PC-9 (cell line): ENCODE measurements around the gene IQCM. TPM values are rescaled to one million over a fixed set of nuclear protein-coding genes. Genes with fewer than 3 reads are reported as not detected.

Source experiments
- BruUV-seq: library from RNA; stranded (reverse); fragments of 400-500 nt; replicated peaks from 2 replicates; lab custom pipeline; 2021; lab: Mats Ljungman, UMichigan
- CTCF ChIA-PET: fragments of 300-600 bp; sonication (Branson Sonifier 250); formaldehyde crosslinking; loops from one replicate; lab custom pipeline; 2022; ENCODE audit warnings: antibody characterized with exemption; lab: Charles Lee
- POLR2A ChIA-PET: fragments of 300-600 bp; sonication (Branson Sonifier 250); formaldehyde crosslinking; loops from one replicate; lab custom pipeline; 2022; ENCODE audit warnings: antibody characterized with exemption; ENCODE audit not compliant: unreplicated experiment; lab: Charles Lee
- DNase-seq, 2 experiments: peaks; one replicate each; pipeline versions ENCODE4 v3.0.0 to v3.0.0-alpha.2; 2015 to 2022; ENCODE audit warnings: mixed read lengths in 1 of 2
- H2AFZ ChIP-seq: fragments of 200-600 bp; sonication (generic); 2 replicates; pipeline ENCODE4 v1.8.1; 2017; ENCODE audit warnings: antibody characterized with exemption
- H3F3A ChIP-seq: fragments of 200-600 bp; sonication (generic); 2 replicates; pipeline ENCODE4 v1.8.1; 2017; ENCODE audit warnings: antibody characterized with exemption, mild to moderate bottlenecking, low read depth; ENCODE audit not compliant: insufficient read depth
- H3K27ac ChIP-seq: fragments of 200-600 bp; sonication (generic); 2 replicates; pipeline ENCODE4 v1.6.1; 2016; ENCODE audit warnings: mixed run types
- H3K27me3 ChIP-seq: fragments of 200-600 bp; sonication (generic); 2 replicates; pipeline ENCODE4 v1.6.1; 2016; ENCODE audit warnings: low read depth, mixed run types; ENCODE audit not compliant: insufficient read depth
- H3K36me3 ChIP-seq: fragments of 200-600 bp; sonication (generic); 2 replicates; pipeline ENCODE4 v1.6.1; 2016; ENCODE audit warnings: low read depth, mixed run types
- H3K4me1 ChIP-seq: fragments of 200-600 bp; sonication (generic); replicated peaks from 2 replicates; pipeline ENCODE4 v1.6.1; 2016; ENCODE audit warnings: mixed run types; ENCODE audit not compliant: insufficient read depth
- H3K4me2 ChIP-seq: fragments of 200-600 bp; sonication (generic); 2 replicates; pipeline ENCODE4 v1.6.1; 2017; ENCODE audit warnings: mixed run types
- H3K4me3 ChIP-seq: fragments of 200-600 bp; sonication (generic); 2 replicates; pipeline ENCODE4 v1.6.1; 2016; ENCODE audit warnings: mixed run types
- H3K79me2 ChIP-seq: fragments of 200-600 bp; sonication (generic); 2 replicates; pipeline ENCODE4 v1.6.1; 2017; ENCODE audit warnings: low read depth, mixed run types
- H3K9me2 ChIP-seq: fragments of 200-600 bp; sonication (generic); 2 replicates; pipeline ENCODE4 v1.8.1; 2017; ENCODE audit warnings: mild to moderate bottlenecking; ENCODE audit not compliant: insufficient read depth
- H3K9me3 ChIP-seq: fragments of 200-600 bp; sonication (generic); 2 replicates; pipeline ENCODE4 v1.8.1; 2016; ENCODE audit warnings: low read depth; ENCODE audit not compliant: insufficient read depth
- H4K20me1 ChIP-seq: fragments of 200-600 bp; sonication (generic); 2 replicates; pipeline ENCODE4 v1.8.1; 2017; ENCODE audit not compliant: insufficient read depth
- EZH2 ChIP-seq: fragments of 200-600 bp; sonication (generic); IDR thresholded peaks from 2 replicates; pipeline ENCODE4 v1.8.0; 2017; ENCODE audit warnings: antibody characterized with exemption, low read depth
- intact Hi-C: fragments of 100-400 bp; cut with micrococcal nuclease; formaldehyde crosslinking; loops from one replicate; pipeline ENCODE4 v1.10.0; 2022; ENCODE audit not compliant: unreplicated experiment
- total RNA-seq: library from RNA; stranded (reverse); gene quantifications from 2 replicates; pipeline ENCODE4 v1.2.3, GENCODE V29; 2021
- TF ChIP-seq, protein P1 (sequence below): fragments of 200-600 bp; sonication (generic); conservative IDR thresholded peaks from 2 replicates; pipeline ENCODE4 v1.6.1; 2017; ENCODE audit warnings: mixed run types, antibody characterized with exemption, mild to moderate bottlenecking, moderate library complexity

IQCM gene
- total RNA-seq, 1 experiment from 2014 or later = not detected

GRCh38 chr4:149404143-149404542, 411.5 kb downstream of the IQCM start:
- TF ChIP-seq, protein P1, sequence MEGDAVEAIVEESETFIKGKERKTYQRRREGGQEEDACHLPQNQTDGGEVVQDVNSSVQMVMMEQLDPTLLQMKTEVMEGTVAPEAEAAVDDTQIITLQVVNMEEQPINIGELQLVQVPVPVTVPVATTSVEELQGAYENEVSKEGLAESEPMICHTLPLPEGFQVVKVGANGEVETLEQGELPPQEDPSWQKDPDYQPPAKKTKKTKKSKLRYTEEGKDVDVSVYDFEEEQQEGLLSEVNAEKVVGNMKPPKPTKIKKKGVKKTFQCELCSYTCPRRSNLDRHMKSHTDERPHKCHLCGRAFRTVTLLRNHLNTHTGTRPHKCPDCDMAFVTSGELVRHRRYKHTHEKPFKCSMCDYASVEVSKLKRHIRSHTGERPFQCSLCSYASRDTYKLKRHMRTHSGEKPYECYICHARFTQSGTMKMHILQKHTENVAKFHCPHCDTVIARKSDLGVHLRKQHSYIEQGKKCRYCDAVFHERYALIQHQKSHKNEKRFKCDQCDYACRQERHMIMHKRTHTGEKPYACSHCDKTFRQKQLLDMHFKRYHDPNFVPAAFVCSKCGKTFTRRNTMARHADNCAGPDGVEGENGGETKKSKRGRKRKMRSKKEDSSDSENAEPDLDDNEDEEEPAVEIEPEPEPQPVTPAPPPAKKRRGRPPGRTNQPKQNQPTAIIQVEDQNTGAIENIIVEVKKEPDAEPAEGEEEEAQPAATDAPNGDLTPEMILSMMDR = no peak
- no peak for TF ChIP-seq EZH2
- Histone ChIP-seq H3K4me3 (no peak overlapping the region), H3K9me3 (no peaks in the 10 kb centered on the region), H3K4me2 (no peak overlapping the region), H3K4me1 (no peaks in the 10 kb centered on the region), H4K20me1 (no peaks in the 10 kb centered on the region), H3K27ac (no peak overlapping the region), H3K79me2 (no peaks in the 10 kb centered on the region), H3K27me3 (no peaks in the 10 kb centered on the region), H3K9me2 (no peaks in the 10 kb centered on the region), H3F3A (no peaks in the 10 kb centered on the region), H3K36me3 (no peaks in the 10 kb centered on the region), H2AFZ (no peak overlapping the region)
- ChIA-PET CTCF (no interaction called here), POLR2A (no interaction called here)
- BruUV-seq = no TSS peak
- no peak for DNase-seq
- intact Hi-C loops = no loop called here

GRCh38 chr4:149403081-149403480, 412.6 kb downstream of the IQCM start:
- Histone ChIP-seq H3K36me3 (no peaks in the 10 kb centered on the region), H2AFZ (no peak overlapping the region), H3K79me2 (no peaks in the 10 kb centered on the region), H3K4me3 (no peak overlapping the region), H3K9me2 (no peaks in the 10 kb centered on the region), H3K27me3 (no peaks in the 10 kb centered on the region), H3F3A (no peaks in the 10 kb centered on the region), H3K4me1 (no peaks in the 10 kb centered on the region), H4K20me1 (no peaks in the 10 kb centered on the region), H3K9me3 (no peaks in the 10 kb centered on the region), H3K27ac (no peak overlapping the region), H3K4me2 (no peak overlapping the region)
- no peak for TF ChIP-seq EZH2
- TF ChIP-seq, protein P1 = no peak
- no TSS peak for BruUV-seq
- POLR2A ChIA-PET = no interaction called here
- intact Hi-C loops = no loop called here
- no peak for DNase-seq
- CTCF ChIA-PET = no interaction called here

- H2AFZ ChIP-seq = no peak overlapping the region
- POLR2A ChIA-PET = interaction anchor here (0.7 kb wide), 1 partner anchor 1411 kb away, joined by 4 read pairs; no protein-coding TSS in a partner anchor
- no peak overlapping the region for H3K4me2 ChIP-seq
- no peaks in the 10 kb centered on the region for H3K9me2 ChIP-seq
- no peak for TF ChIP-seq EZH2
- TF ChIP-seq, protein P1 = no peak
- CTCF ChIA-PET = no interaction called here
- H3K4me3 ChIP-seq = no peak overlapping the region
- H4K20me1 ChIP-seq = no peaks in the 10 kb centered on the region
- no peak overlapping the region for H3K27ac ChIP-seq
- H3K36me3 ChIP-seq = no peaks in the 10 kb centered on the region
- intact Hi-C loops = no loop called here
- no peaks in the 10 kb centered on the region for H3K4me1 ChIP-seq
- H3K27me3 ChIP-seq = no peaks in the 10 kb centered on the region
- DNase-seq = no peak
- no peaks in the 10 kb centered on the region for H3F3A ChIP-seq
- BruUV-seq = no TSS peak
- no peaks in the 10 kb centered on the region for H3K79me2 ChIP-seq
- H3K9me3 ChIP-seq = no peaks in the 10 kb centered on the region
Observed at GRCh38 chr4:149398993-149399392, 416.6 kb downstream of the IQCM start.
